Esophagus squamous epithelium (tissue), 4 donors: ENCODE data around the gene ENTPD1.

Experiments
- POLR2A ChIP-seq, 4 donors: fragments of 450-650 bp; IDR thresholded peaks; one replicate each; pipeline ENCODE4 v1.6.1; 2017; ENCODE audit warnings: antibody characterized with exemption in 4 of 4, mild to moderate bottlenecking in 4 of 4, moderate library complexity in 3 of 4
- TF ChIP-seq, protein P1 (sequence below), 6 experiments: fragments of 450-650 bp in 4 of 6; fragments of 200-600 bp in 2 of 6; sonication (generic) in 2 of 6; IDR thresholded peaks; one replicate each; pipeline ENCODE4 v1.5.1; 2016 to 2019; ENCODE audit warnings: antibody characterized with exemption in 6 of 6, mild to moderate bottlenecking in 4 of 6, moderate library complexity in 4 of 6

DNA sequence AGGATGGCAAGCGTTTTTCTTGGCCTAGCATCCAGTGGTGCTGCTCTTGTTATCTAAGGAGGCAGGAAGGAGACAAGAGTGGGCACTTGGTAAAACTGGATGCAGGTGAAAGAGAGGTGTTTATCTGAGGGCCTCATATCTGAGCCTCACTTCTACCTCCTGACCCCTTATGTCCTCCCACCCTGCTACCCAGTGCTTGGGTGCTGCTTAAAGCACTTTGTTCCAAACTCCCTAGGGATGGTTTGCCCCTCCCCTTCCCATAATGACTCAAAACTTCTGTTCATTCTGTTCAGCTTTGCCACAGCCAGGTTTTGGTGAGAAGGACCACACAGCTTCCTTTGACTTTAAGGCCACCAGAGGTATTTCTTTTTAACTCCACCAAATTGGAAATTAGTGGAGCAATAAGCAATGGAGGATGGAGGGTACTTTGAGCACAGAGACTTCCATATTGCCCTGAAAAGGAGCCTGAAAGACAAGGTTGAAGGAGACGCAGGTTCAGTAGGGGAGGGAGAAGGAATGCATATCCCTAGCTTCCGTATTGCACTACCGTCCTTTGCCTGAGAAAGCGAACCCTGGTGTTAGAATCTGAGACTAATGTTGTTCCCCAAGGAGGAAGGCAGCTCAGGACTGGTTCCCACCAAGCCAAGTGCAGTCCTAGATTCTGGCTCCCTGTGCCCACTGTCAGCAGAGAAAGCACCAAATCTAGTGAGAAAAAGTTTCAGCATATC lies 30.1 kb downstream of the ENTPD1 start:
- TF ChIP-seq, protein P1, sequence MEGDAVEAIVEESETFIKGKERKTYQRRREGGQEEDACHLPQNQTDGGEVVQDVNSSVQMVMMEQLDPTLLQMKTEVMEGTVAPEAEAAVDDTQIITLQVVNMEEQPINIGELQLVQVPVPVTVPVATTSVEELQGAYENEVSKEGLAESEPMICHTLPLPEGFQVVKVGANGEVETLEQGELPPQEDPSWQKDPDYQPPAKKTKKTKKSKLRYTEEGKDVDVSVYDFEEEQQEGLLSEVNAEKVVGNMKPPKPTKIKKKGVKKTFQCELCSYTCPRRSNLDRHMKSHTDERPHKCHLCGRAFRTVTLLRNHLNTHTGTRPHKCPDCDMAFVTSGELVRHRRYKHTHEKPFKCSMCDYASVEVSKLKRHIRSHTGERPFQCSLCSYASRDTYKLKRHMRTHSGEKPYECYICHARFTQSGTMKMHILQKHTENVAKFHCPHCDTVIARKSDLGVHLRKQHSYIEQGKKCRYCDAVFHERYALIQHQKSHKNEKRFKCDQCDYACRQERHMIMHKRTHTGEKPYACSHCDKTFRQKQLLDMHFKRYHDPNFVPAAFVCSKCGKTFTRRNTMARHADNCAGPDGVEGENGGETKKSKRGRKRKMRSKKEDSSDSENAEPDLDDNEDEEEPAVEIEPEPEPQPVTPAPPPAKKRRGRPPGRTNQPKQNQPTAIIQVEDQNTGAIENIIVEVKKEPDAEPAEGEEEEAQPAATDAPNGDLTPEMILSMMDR (IDR thresholded peaks at IDR 0.05) = no peak
- TF ChIP-seq POLR2A (IDR thresholded peaks at IDR 0.05) = no peak
